ENCODE results near the gene TNIP3. TPM values are rescaled to one million over a fixed set of nuclear protein-coding genes. Genes with fewer than 3 reads are reported as not detected.

TNIP3 gene
- total and polyA plus RNA-seq, 9 of the 15 experiments (the other 6 are each of a cell fraction or from before 2014, with no cell fraction given) = 0.14 TPM; not detected in 8

- TF ChIP-seq EGR1 (conservative IDR thresholded peaks at IDR 0.05) (no peak), POLR2A (conservative IDR thresholded peaks at IDR 0.05) (no peak), ZNF589 (CRISPR knock-in tag; IDR thresholded peaks at IDR 0.05; ENCODE audit: low read depth) (no peak), BRCA1 (IDR thresholded peaks at IDR 0.05) (no peak), BRCA1 (CRISPR knock-in tag; IDR thresholded peaks at IDR 0.05) (no peak), ZNF217 (CRISPR knock-in tag; IDR thresholded peaks at IDR 0.05) (no peak), SRSF7 (optimal IDR thresholded peaks at IDR 0.05; ENCODE audit: low read depth, low read length) (no peak), ZBTB8A (IDR thresholded peaks at IDR 0.05; ENCODE audit: partially characterized antibody) (no peak), CBFA2T2 (conservative IDR thresholded peaks at IDR 0.05) (no peak), E4F1 (CRISPR knock-in tag; IDR thresholded peaks at IDR 0.05; ENCODE audit: borderline replicate concordance) (no peak), TEAD1 (CRISPR knock-in tag; IDR thresholded peaks at IDR 0.05) (no peak), BRD9 (IDR thresholded peaks at IDR 0.05; ENCODE audit: low read depth, partially characterized antibody) (no peak), IRF1 (CRISPR knock-in tag; IDR thresholded peaks at IDR 0.05; ENCODE audit: borderline replicate concordance) (no peak), MTF1 (CRISPR knock-in tag; IDR thresholded peaks at IDR 0.05; ENCODE audit: borderline replicate concordance) (no peak), NKRF (IDR thresholded peaks at IDR 0.05; ENCODE audit: borderline replicate concordance) (no peak), ERF (CRISPR knock-in tag; IDR thresholded peaks at IDR 0.05) (no peak)
- Histone ChIP-seq H3K4me3 (no peak overlapping the region), H4K20me1 (replicated peaks; ENCODE audit: control insufficient read depth, insufficient read depth, low read length) (no peaks in the 10 kb centered on the region), H3K27me3 (ENCODE audit: control insufficient read depth in 2 of 2, insufficient read depth in 2 of 2, low read length in 2 of 2) (no peaks in the 10 kb centered on the region), H3K9ac (ENCODE audit: insufficient read depth in 1 of 2, low read depth in 2 of 2, low read length in 2 of 2) (no peak overlapping the region), H3K27ac (ENCODE audit: extremely low read depth, low read depth, low read length) (no peak overlapping the region), H3K4me2 (ENCODE audit: insufficient read depth, low read length) (no peak overlapping the region), H2AFZ (ENCODE audit: low read depth, low read length) (no peak overlapping the region), H3K9me3 (replicated peaks; ENCODE audit: control insufficient read depth, insufficient read depth, low read depth, low read length) (no peaks in the 10 kb centered on the region), H3K9me1 (ENCODE audit: control insufficient read depth, insufficient read depth, low read length) (no peaks in the 10 kb centered on the region), H3K36me3 (ENCODE audit: control insufficient read depth, insufficient read depth, low read length) (no peaks in the 10 kb centered on the region), H3K4me1 (replicated peaks in 1 of 2; ENCODE audit: control insufficient read depth in 2 of 2, insufficient read depth in 2 of 2, low read length in 2 of 2) (no peaks in the 10 kb centered on the region), H3K79me2 (ENCODE audit: control insufficient read depth, insufficient read depth, low read length) (no peaks in the 10 kb centered on the region)
- FAIRE-seq (no peak), ATAC-seq (no peak), DNase-seq (ENCODE audit: extremely low read depth in 1 of 4, low spot score in 3 of 4) (no peak)
- ChIA-PET POLR2A (no interaction called here), CTCF (ENCODE audit: low intra/inter-chr PET ratio) (no interaction called here)
- intact Hi-C loops (cut with micrococcal nuclease) (no loop called here), in situ Hi-C loops (cut with MboI) (no loop called here)
- 0% methylated on average over 3 of the region's 3 CpGs for WGBS (ENCODE audit: insufficient coverage, low coverage, missing lambda C conversion rate)
- BruUV-seq (replicated peaks) = no TSS peak
Observed at GRCh38 chr4:121177246-121178137, 13.4 kb upstream of the TNIP3 start.

Measured in K562 (cell line).